Amygdala (tissue), 56 donors: ENCODE measurements around the gene CFAP43.

ENCODE experiments used
- DNase-seq, 56 donors: peaks; one replicate each; lab custom pipeline; 2025; lab: John Stamatoyannopoulos, UW

Gene CFAP43

GRCh38 chr10:104231784-104232612 is at the start of gene CFAP43:
Gene CFAP43 (minus strand): TSS chr10:104232364. CDS start chr10:104232246, 118 bp downstream.
- DNase-seq = peak; percentile 41 to 97 (median 90)

GRCh38 chr10:104281694-104282093 is 49.5 kb upstream of the CFAP43 start:
- no peak for DNase-seq

GRCh38 chr10:104279550-104280259 is 47.5 kb upstream of the CFAP43 start:
- no peak for DNase-seq

- DNase-seq = no peak
These were observed 45.6 kb upstream of the CFAP43 start for GRCh38 chr10:104277785-104278184.

GRCh38 chr10:104276192-104276591 is 44.0 kb upstream of the CFAP43 start:
- no peak for DNase-seq

- peak in 42 of 56 donors; percentile 6 to 77 (median 38) for DNase-seq
These were observed 42.9 kb upstream of the CFAP43 start for GRCh38 chr10:104274762-104275721.

GRCh38 chr10:104273899-104274575 is 41.9 kb upstream of the CFAP43 start:
- DNase-seq = no peak

GRCh38 chr10:104273286-104273685 is 41.1 kb upstream of the CFAP43 start:
- no peak for DNase-seq

- DNase-seq = peak; percentile 69 to 100 (median 99)
These were observed 36.8 kb upstream of the CFAP43 start, which contains the start of gene GSTO2 for GRCh38 chr10:104268713-104269645. Gene GSTO2 (plus strand): TSS chr10:104269184. CDS start chr10:104274916, 5,732 bp downstream.

GRCh38 chr10:104268405-104268712 is 36.2 kb upstream of the CFAP43 start:
- no peak for DNase-seq

- no peak for DNase-seq
These were observed 35.7 kb upstream of the CFAP43 start for GRCh38 chr10:104267721-104268404.

- DNase-seq = no peak
These were observed 32.6 kb upstream of the CFAP43 start for GRCh38 chr10:104264783-104265182.

GRCh38 chr10:104262055-104262454 is 29.9 kb upstream of the CFAP43 start:
- no peak for DNase-seq

- DNase-seq = no peak
These were observed 28.6 kb upstream of the CFAP43 start for GRCh38 chr10:104260775-104261115.

- no peak for DNase-seq
These were observed 28.0 kb upstream of the CFAP43 start for GRCh38 chr10:104259999-104260774.

- no peak for DNase-seq
These were observed 27.3 kb upstream of the CFAP43 start for GRCh38 chr10:104259456-104259855.

- DNase-seq = no peak
These were observed 26.0 kb upstream of the CFAP43 start for GRCh38 chr10:104258209-104258608.

- no peak for DNase-seq
These were observed 25.1 kb upstream of the CFAP43 start for GRCh38 chr10:104257235-104257634.
